HuH-7 (cell line): ENCODE measurements around the gene TUBD1.

Experiments used
- DNase-seq: peaks from one replicate; pipeline ENCODE4 v3.0.0; 2011; ENCODE audit warnings: low spot score

The TUBD1 gene

DNA sequence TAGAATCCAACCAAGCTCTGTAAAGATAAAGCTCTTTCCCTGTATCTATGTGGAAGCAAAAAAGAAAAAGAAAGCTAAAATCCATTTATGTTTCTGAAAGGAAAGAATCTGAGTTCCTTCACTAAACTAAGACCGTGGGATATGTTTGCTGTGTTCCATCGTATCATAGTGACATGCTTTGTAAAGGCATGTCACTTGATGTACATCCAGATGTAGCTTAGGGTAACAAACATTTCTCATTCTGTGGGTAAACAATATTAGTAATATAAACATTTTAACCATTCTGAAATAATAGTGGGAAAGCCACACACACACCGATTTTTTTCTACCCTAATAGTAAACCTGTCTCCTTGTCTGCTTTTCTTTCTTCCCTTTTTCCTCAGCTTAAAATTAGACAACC is 78.1 kb downstream of the TUBD1 start:
- no peak for DNase-seq

DNA sequence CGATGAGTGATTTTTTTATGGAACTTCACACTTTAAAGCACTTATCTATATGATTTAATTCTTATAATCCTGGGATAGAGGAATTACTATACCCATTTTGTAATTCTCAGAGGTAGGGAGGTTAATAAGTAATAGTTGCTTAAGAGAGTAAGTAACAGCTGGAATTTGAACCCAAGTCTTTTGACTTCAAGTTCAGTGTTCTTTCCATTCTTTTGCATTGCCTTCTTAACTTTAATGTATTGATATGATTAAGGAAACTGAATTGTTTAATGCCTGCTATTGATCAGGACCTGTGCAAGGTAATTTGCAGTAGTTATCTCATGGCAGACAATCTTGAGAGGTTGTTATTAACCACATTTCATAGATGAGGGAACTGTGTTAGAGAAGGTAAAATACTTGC is 78.5 kb downstream of the TUBD1 start:
- no peak for DNase-seq

- DNase-seq = no peak
Measured at GRCh38 chr17:59812139-59812538, 80.6 kb downstream of the TUBD1 start.

DNA sequence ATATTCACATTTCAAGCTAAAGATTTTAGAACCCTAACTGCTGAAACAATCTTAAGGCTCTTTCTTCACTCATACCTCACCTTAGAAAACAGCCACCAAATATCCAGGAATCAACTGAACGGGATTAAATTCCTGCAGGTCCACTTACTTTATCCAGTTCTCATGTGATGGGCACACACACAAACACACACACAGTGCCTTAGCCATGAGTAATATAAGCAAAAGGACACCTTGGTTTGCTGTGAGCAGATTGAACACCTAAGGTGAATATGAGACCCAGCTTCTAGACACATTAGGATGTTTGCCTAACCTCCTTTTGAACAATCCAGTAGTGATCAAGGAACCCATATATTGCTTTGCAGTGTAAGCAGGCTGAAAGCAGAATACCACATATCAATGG is 81.5 kb downstream of the TUBD1 start:
- DNase-seq = no peak

DNA sequence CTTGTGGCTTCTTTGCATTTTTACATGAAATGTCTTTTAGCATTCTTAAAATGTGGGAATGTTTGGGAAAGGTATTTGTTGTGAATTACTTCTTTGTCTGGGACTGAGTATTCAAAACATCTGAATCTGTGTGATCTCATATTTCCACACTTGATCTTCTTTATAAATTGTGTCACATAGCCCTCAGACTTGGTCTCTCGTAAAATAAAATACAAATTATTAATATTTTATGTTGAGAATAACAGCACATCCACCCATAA is 81.9 kb downstream of the TUBD1 start:
- no peak for DNase-seq
